ENCODE results near the gene KCNIP4. TPM values are rescaled to one million over a fixed set of nuclear protein-coding genes. Genes with fewer than 3 reads are reported as not detected.

The KCNIP4 gene
- total and polyA plus RNA-seq, 2 of the 8 experiments (the other 6 are each of a cell fraction or from before 2014, with no cell fraction given) = 0.06 TPM; not detected in 1

- no peaks in the 10 kb centered on the region for H4K20me1 ChIP-seq (replicated peaks in 1 of 2; ENCODE audit: control insufficient read depth in 1 of 2, insufficient read depth in 2 of 2, low read length in 2 of 2)
- H3K56ac ChIP-seq (replicated peaks; ENCODE audit: insufficient read length, low read depth, low read length) = no peak overlapping the region
- no peaks in the 10 kb centered on the region for H3K36me3 ChIP-seq (ENCODE audit: control insufficient read depth in 2 of 4, insufficient read depth in 4 of 4, low read length in 3 of 4)
- ChIA-PET POLR2A (ENCODE audit: partially characterized antibody) (no interaction called here), CTCF (ENCODE audit: partially characterized antibody) (no interaction called here)
- no peaks in the 10 kb centered on the region for H3K4me1 ChIP-seq (replicated peaks in 1 of 4; ENCODE audit: control insufficient read depth in 3 of 4, insufficient read depth in 4 of 4, low read length in 3 of 4)
- H2BK120ac ChIP-seq (replicated peaks; ENCODE audit: low read depth, low read length) = no peak overlapping the region
- H4K8ac ChIP-seq (ENCODE audit: extremely low read depth, insufficient read depth, low read length) = no peak overlapping the region
- no peak overlapping the region for H2AFZ ChIP-seq (ENCODE audit: low read length)
- H4K5ac ChIP-seq (ENCODE audit: insufficient read length, low read depth, low read length) = no peak overlapping the region
- H3K9ac ChIP-seq (replicated peaks in 1 of 4; ENCODE audit: extremely low read depth in 1 of 4, low read depth in 3 of 4, low read length in 3 of 4) = no peak overlapping the region
- H4K91ac ChIP-seq (replicated peaks; ENCODE audit: insufficient read length, low read length) = no peak overlapping the region
- no peaks in the 10 kb centered on the region for H3K79me2 ChIP-seq (ENCODE audit: control insufficient read depth in 1 of 2, insufficient read depth in 2 of 2, low read length in 2 of 2)
- no peak overlapping the region for H2AK5ac ChIP-seq (ENCODE audit: low read depth, low read length)
- H2BK5ac ChIP-seq (ENCODE audit: low read depth, low read length) = no peak overlapping the region
- H3K27ac ChIP-seq (ENCODE audit: low read depth, low read length) = no peak overlapping the region
- DNase-seq (ENCODE audit: low read depth in 1 of 2, low spot score in 2 of 2) (no peak), FAIRE-seq (no peak)
- no peak overlapping the region for H3K23ac ChIP-seq (ENCODE audit: insufficient read length)
- H3K4me2 ChIP-seq (ENCODE audit: insufficient read depth in 1 of 2, low read depth in 2 of 2, low read length in 2 of 2) = no peak overlapping the region
- H3K4ac ChIP-seq (replicated peaks; ENCODE audit: insufficient read length, low read depth, low read length) = no peak overlapping the region
- H2BK12ac ChIP-seq (ENCODE audit: low read depth, low read length) = no peak overlapping the region
- no peaks in the 10 kb centered on the region for H3K27me3 ChIP-seq (replicated peaks in 1 of 4; ENCODE audit: control insufficient read depth in 3 of 4, extremely low read depth in 1 of 4, insufficient read depth in 3 of 4, low read length in 3 of 4)
- H3K18ac ChIP-seq (ENCODE audit: extremely low read depth, low read length) = no peak overlapping the region
- no peak overlapping the region for H2BK15ac ChIP-seq (ENCODE audit: low read length)
- no peak overlapping the region for H2BK20ac ChIP-seq (ENCODE audit: low read length)
- H3K23me2 ChIP-seq (ENCODE audit: low read depth, low read length) = no peaks in the 10 kb centered on the region
- H3K9me3 ChIP-seq (ENCODE audit: insufficient read depth in 2 of 2, low read depth in 1 of 2, low read length in 1 of 2) = no peaks in the 10 kb centered on the region
- 80% methylated on average over 1 of the region's 1 CpG; no CpG with 5 or more reads in 1 of the 2 experiments for WGBS, 2 experiments (ENCODE audit: extremely low coverage in 1 of 2, insufficient coverage in 1 of 2, insufficient read length in 1 of 2, insufficient replicate concordance in 2 of 2, low coverage in 1 of 2, low lambda C conversion rate in 2 of 2, missing lambda C conversion rate in 1 of 2)
- H3K14ac ChIP-seq (ENCODE audit: insufficient read length) = no peak overlapping the region
- no peak overlapping the region for H3K4me3 ChIP-seq (ENCODE audit: extremely low read depth in 1 of 4, insufficient read depth in 2 of 4, low read depth in 3 of 4, low read length in 4 of 4)
- H3K79me1 ChIP-seq (ENCODE audit: low read depth, low read length) = no peaks in the 10 kb centered on the region
- TF ChIP-seq TAF7 (optimal IDR thresholded peaks at IDR 0.05; ENCODE audit: borderline replicate concordance, low read depth, low read length) (no peak), CBX5 (IDR thresholded peaks at IDR 0.05; ENCODE audit: low read depth, low read length) (no peak), CREB1 (IDR thresholded peaks at IDR 0.05) (no peak), PHF8 (conservative IDR thresholded peaks at IDR 0.05; ENCODE audit: low read depth, low read length) (no peak), SRF (IDR thresholded peaks at IDR 0.05; ENCODE audit: low read depth, low read length) (no peak), RFX5 (IDR thresholded peaks at IDR 0.05; ENCODE audit: borderline replicate concordance, low read depth, low read length) (no peak), BACH1 (IDR thresholded peaks at IDR 0.05; ENCODE audit: low read length) (no peak), TEAD4 (IDR thresholded peaks at IDR 0.05; ENCODE audit: low read depth, low read length) (no peak), HDAC6 (IDR thresholded peaks at IDR 0.05; ENCODE audit: low read depth, low read length) (no peak), HDAC2 (IDR thresholded peaks at IDR 0.05; ENCODE audit: borderline replicate concordance in 1 of 2, low read depth in 2 of 2, low read length in 2 of 2) (no peak), BCL11A (IDR thresholded peaks at IDR 0.05; ENCODE audit: low read depth in 2 of 2, low read length in 2 of 2) (no peak), POU5F1 (IDR thresholded peaks at IDR 0.05; ENCODE audit: low read depth, low read length) (no peak), MAFK (IDR thresholded peaks at IDR 0.05; ENCODE audit: low read depth, low read length) (no peak), TCF12 (IDR thresholded peaks at IDR 0.05; ENCODE audit: low read depth, low read length) (no peak), E2F6 (IDR thresholded peaks at IDR 0.05) (no peak)
Observed at GRCh38 chr4:20838476-20838875, 1110.1 kb downstream of the KCNIP4 start.

Measured in H1 (cell line).